WERI-Rb-1 (cell line): Measurements from ENCODE around the gene DHRS11.

Experiments used
- DNase-seq: peaks from one replicate; pipeline ENCODE4 v3.0.0-alpha.2; 2020
- H3K27ac ChIP-seq: fragments of 250-450 bp; sonication (Bioruptor Pico); 2 replicates; pipeline ENCODE4 v1.5.1; 2020; ENCODE audit warnings: mild to moderate bottlenecking, moderate library complexity
- H3K27me3 ChIP-seq: fragments of 250-450 bp; sonication (Bioruptor Pico); 2 replicates; pipeline ENCODE4 v1.5.1; 2021; ENCODE audit warnings: mild to moderate bottlenecking, low read depth, moderate library complexity; ENCODE audit not compliant: insufficient read depth, severe bottlenecking
- H3K36me3 ChIP-seq: fragments of 250-450 bp; sonication (Bioruptor Pico); 2 replicates; pipeline ENCODE4 v1.5.1; 2020; ENCODE audit warnings: mild to moderate bottlenecking, moderate library complexity
- H3K4me3 ChIP-seq: 2 replicates; pipeline ENCODE4 v1.5.1; 2011; ENCODE audit warnings: low read depth, mild to moderate bottlenecking, control low read depth, low read length
- H3K9me3 ChIP-seq: fragments of 250-450 bp; sonication (Bioruptor Pico); 2 replicates; pipeline ENCODE4 v1.5.1; 2021; ENCODE audit warnings: mild to moderate bottlenecking, moderate library complexity; ENCODE audit not compliant: severe bottlenecking
- TF ChIP-seq, protein P1 (sequence below): IDR thresholded peaks from 2 replicates; pipeline ENCODE4 v1.5.1; 2011; ENCODE audit warnings: low read depth, mild to moderate bottlenecking, control low read depth, inconsistent platforms, low read length

The DHRS11 gene

DNA sequence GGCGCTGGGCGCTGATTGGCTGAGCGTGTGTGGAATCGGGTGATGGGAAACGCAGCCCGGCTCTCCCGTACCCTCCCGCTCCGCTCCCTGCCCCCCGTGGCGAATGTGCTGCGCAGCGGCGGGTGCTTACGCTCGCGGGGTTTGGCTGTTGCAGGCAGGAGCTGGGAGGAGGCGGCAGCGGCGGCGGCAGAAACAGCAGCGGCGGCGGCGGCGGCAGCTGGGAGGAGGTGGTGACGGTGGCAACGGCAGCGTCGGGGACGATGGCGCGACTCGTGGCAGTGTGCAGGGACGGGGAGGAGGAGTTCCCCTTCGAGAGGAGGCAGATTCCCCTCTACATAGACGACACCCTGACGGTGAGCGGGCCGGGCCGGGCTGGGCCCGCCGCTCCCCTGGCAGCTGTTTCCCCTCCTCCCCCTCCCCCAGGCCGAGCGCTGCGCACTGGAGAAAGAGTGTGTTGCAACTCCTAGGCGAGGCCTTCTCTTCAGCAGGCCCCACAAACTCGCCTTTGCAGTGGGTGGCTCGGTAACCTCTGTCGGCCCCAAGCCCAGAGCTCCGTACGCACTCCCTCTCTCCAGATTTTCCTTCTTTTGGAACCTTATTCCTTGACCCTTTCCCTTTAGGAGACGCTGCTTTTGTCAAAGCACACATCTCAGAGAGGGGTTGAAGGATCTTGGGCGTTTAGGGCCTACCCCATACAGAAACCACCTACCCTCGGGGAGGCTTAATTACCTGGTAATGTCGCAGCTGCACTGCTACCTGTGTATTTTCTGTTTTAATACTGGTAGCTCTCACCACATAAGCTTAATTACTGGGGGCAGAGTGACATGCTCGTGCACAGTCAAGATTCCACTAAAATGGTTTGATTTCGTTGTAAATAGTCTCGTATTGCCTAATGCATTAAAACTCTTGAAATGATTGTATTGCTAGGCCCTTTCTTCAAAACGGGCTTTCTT lies 45.9 kb upstream of the DHRS11 start:
- TF ChIP-seq, protein P1, sequence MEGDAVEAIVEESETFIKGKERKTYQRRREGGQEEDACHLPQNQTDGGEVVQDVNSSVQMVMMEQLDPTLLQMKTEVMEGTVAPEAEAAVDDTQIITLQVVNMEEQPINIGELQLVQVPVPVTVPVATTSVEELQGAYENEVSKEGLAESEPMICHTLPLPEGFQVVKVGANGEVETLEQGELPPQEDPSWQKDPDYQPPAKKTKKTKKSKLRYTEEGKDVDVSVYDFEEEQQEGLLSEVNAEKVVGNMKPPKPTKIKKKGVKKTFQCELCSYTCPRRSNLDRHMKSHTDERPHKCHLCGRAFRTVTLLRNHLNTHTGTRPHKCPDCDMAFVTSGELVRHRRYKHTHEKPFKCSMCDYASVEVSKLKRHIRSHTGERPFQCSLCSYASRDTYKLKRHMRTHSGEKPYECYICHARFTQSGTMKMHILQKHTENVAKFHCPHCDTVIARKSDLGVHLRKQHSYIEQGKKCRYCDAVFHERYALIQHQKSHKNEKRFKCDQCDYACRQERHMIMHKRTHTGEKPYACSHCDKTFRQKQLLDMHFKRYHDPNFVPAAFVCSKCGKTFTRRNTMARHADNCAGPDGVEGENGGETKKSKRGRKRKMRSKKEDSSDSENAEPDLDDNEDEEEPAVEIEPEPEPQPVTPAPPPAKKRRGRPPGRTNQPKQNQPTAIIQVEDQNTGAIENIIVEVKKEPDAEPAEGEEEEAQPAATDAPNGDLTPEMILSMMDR: 0 out of 2 replicates have a peak, but pooled peaks have one; percentile 15
- Histone ChIP-seq H3K36me3 (peaks cover 33% of the 10 kb centered on the region), H3K27me3 (no peaks in the 10 kb centered on the region), H3K9me3 (no peaks in the 10 kb centered on the region), H3K27ac (peak overlapping the region; percentile 99), H3K4me3 (peak overlapping the region; percentile 96)
- DNase-seq: peak; percentile 98

DNA sequence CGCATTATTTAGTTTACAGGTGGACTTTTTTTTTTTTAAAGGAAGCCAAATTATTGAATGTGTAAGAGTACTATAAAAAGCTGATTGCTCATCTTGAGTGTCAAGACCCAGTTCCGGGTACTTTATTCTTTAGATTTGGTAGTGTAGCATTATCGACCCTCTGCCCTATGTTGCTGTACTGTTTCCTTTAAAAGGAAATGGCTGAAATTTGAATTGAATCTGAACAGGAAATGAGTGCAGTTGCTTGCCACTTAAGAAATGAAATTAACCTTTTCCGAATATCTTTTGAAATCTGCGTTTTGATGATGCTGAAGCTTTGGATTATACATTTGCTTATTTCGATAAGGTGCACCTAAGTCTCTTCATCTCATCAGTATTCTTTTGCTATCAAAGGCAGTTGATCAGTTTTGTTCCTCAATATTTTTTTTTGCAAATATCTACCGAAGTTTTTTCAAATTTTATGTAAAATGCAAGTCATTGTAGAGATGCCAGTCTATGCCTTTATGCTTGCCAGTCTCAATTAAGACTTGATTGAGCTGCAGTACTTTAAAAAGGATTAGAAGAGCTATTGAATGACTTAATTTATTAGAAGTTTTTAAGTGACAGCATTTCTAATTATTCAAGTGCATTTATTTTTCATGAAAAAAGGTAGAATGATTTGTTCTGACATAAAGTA lies 45.1 kb upstream of the DHRS11 start:
- no peak for DNase-seq
- H3K27ac ChIP-seq: peak overlapping the region; percentile 99
- no peaks in the 10 kb centered on the region for H3K27me3 ChIP-seq
- H3K36me3 ChIP-seq: peaks cover 33% of the 10 kb centered on the region
- TF ChIP-seq, protein P1: no peak
- no peaks in the 10 kb centered on the region for H3K9me3 ChIP-seq
- peak overlapping the region; percentile 96 for H3K4me3 ChIP-seq

DNA sequence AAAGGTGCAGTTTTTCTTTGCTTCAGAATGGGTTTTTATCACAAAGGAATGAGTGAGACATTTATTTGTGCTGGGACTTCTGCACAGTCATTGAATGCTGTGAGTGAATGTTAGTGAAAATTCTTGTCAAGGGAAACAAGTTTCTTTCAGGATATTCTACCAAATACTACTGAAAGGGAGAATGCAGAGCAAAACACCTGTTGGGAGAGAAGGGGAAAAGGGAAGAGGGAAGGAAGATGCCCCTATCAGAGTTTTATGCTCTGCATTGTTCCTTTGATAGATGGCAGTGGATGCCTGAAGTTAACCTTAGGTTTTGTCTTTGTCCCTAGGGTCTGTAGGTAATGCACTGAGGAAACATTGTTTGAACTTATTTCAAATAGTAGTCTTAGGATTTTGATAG lies 43.9 kb upstream of the DHRS11 start:
- DNase-seq: no peak
- Histone ChIP-seq H3K36me3 (peaks cover 37% of the 10 kb centered on the region), H3K27ac (no peak overlapping the region), H3K9me3 (no peaks in the 10 kb centered on the region), H3K4me3 (no peak overlapping the region), H3K27me3 (no peaks in the 10 kb centered on the region)
- TF ChIP-seq, protein P1: no peak

DNA sequence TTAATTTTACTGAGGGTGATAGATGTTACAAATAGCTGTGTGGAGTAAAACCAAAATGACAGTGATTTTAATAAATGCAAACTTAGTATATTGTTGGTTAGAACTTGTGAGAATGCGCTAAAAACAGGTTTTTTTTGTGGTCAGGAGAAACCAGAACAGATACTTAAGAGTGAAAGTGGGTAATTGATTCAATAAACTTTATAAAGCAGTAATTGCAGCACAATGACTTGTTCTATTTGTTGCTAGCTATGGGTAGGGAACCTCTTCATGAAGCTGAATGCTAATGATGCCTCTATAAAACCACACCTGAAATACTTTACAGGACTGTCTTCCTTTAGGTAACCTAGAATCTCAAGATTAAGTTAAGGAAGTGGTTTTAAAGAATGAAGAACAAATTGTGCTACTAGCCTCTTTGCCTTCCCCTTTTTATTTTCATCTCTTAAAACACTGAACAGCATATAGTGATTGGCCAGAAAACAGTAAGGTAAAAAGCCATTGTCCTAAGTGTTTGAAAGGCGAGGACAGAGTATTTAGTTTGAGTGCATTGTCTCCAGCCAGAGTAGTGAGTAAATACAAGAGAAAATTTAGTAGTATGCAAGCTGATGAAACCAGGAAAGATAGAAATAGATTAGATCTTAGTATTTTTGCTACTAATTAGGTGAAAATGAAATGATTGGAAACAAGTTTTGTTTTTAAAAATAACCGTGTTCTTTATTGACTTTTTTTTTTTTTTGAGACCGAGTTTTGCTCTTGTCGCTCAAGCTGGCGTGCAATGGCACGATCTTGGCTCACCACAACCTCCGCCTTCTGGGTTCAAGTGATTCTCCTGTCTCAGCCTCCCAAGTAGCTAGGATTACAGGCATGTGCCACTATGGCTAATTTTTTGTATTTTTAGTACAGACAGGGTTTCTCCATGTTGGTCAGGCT lies 40.9 kb upstream of the DHRS11 start:
- TF ChIP-seq, protein P1: no peak
- no peak for DNase-seq
- H3K27me3 ChIP-seq: no peaks in the 10 kb centered on the region
- peaks cover 35% of the 10 kb centered on the region for H3K36me3 ChIP-seq
- H3K27ac ChIP-seq: no peak overlapping the region
- no peak overlapping the region for H3K4me3 ChIP-seq
- no peaks in the 10 kb centered on the region for H3K9me3 ChIP-seq

DNA sequence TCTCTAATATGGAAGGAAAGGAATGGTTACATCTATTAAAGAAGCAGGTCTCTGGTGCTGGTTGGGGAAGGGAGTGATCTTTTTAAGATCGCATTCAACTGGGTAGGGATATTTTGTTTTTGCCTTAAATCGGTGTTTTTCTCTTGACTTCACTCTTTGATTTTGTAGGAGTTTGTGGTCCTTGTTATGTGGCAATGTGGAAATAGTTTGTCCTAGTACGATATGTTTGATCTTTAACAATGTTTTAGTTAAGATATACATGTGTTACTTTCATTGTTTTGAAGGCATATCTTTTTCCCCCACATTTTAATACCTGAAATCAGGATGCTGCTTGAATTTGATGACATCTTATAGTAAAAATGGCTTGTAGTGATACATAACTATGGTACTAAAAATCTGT lies 38.2 kb upstream of the DHRS11 start:
- no peak for DNase-seq
- Histone ChIP-seq H3K36me3 (peaks cover 47% of the 10 kb centered on the region), H3K4me3 (no peak overlapping the region), H3K9me3 (no peaks in the 10 kb centered on the region), H3K27ac (no peak overlapping the region), H3K27me3 (no peaks in the 10 kb centered on the region)
- TF ChIP-seq, protein P1: no peak
